Stimulated activated CD4-positive, alpha-beta T cell treated with anti-CD3 and anti-CD28 coated beads, Interleukin-1b, Interleukin-23, amount 100 ng/mL, for 48 hours (primary cell): ENCODE results near the gene IL22RA2.

ENCODE experiments used
- DNase-seq: peaks from one replicate; pipeline ENCODE4 v3.0.0-alpha.2; 2020

The IL22RA2 gene

DNA sequence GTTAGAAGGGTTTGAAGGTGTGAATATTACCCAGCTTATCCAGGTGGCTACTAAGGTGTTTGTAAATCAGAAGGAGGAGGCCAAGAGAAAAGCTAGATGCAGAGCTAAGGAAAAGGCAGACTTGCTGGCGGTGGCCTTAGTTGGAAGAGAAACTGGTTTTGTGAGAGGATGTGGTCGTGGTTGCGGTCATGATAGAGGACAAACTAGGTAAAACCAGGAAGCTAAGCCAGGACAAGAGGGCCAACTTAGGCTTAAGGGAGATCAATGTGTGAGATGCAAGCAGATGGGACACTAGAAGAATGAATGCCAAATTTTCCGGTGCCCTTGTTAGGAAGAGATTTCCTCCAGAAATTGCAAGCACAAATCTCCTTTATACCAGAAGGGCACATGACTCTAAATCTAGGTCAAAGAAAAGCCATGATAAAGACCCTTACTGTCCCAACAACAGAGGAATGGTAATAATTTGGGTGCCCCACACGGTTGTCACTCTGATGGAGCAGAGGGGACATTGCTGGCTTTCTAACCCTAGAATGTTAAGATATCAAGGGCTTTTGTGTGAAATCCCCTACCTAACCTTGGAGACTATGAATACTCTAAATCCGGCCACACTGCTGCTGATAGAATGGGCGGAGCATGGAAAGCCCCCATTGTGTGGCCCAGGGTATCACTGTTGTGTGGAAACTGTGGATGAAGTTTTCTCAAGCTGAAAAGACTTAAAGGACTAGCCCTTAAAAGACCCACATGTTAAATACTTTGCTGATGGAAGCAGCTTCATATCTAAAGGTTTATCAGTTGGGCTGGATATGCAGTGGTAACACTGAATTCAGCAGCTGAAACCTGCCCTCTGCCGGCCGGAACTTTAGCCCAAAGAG is 7.8 kb downstream of the IL22RA2 start:
- DNase-seq: no peak

DNA sequence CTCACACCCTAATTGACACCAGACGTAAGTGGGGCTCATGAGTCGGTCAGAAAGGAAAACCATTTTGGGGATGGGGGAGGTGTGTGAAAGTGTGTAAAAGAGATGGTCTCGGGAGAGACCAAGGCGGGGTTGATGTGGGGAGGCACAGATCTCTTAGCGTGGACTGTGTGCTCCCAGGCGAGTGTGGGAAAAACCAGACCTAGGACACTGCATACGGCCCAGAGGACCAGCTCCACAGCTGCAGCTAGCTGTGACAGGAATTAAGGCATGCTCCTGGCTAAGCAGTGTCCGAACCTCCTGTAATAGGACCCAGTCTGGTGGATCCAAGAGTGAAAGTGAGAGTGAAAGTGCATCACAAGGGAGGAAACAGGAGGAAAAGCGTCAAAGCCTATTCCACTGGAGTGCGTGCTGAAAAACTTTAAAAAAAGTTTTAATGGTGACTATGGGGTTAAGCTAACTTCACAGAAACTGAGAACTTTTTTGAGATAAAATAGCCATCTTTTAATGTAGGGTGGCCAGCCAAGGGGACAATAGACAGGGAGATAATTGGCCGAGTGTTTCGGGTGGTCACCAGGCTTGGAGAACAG is 9.6 kb downstream of the IL22RA2 start:
- DNase-seq: no peak

DNA sequence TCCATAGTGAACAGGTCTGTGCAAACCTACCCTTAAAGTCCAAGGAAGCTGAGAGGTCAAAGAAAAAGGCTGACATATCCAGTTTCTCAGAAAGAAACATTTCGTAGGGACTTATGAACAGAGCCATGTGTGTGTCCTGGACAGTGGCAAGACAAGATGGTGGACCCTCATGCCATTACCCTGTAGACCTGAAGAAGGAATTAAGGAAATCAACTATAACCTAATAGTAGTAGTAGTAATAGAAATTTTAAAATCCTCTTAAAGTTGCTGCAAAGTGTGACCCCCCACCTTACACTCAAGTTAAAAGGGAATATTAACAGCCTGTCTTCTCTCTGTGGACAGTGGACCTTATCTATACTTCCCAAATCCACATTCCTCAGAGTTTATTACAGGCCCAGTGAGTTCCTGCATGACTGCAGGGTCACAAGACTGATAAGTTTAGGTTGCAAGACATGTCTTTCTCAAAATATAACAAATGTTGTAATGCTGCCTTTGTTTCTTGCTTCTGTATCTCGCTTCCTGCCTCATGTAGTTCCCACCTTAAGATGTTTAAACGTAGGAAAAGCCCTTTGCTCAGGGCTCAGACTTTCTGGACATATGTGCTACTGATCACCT is 10.6 kb downstream of the IL22RA2 start:
- DNase-seq: no peak

- no peak for DNase-seq
Observed at GRCh38 chr6:137161949-137162348, 11.5 kb downstream of the IL22RA2 start.

DNA sequence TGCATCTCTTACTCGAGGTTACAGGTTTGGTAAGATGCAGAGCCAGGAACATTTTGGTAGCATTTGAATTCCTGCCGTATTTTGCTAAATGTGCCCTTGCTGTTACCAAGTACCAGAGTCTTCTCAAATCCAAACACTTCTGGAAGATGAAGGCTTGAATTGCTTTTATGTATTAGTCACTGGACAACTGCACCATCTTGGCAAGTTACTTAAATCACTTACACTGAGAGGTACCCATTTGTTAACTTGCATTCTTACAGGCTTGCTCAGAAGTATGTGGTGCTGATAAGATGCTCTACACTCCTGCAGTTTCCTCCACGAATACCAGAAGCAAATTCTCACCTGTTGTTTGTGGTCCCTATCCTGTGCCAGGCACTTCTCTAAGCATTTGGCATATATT is 12.7 kb downstream of the IL22RA2 start:
- no peak for DNase-seq

GRCh38 chr6:137159912-137160311 is 13.5 kb downstream of the IL22RA2 start:
- no peak for DNase-seq

DNA sequence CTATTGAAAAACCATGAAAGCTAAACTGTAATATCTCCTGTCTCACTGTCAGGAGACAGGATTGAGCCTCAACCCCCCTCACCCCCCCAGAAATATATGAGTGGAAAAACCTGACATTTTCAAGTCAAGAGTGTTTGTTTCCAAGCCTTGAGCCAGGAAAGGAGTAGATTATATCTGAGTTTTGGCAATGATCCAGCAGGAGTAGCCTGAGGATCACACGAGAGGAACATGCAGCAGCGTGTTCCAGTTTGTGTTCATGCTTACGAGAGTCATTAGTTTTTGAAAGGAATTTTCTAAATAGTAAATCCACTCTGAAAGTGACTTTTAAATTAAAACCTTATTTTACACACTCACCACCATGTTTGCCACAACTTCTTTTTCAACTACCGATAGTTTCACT is 15.8 kb downstream of the IL22RA2 start:
- no peak for DNase-seq

DNA sequence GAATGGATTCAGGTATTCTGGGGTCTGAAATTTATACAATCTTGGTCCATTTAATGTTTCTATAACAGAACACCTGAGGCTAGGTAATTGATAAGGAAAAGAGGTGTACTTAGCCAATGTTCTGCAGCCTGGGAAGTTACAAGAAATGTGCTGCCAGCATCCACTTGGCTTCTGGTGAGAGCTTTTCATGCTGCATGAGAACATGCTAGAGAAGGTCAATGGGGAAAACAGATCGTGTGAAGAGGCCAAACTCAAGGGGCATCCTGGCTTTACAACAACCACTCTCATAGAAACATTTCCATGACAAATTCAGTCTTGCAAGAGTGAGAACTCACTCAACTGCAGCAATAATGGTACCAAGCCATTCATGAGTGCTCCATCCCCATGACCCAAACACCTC is 16.8 kb downstream of the IL22RA2 start:
- no peak for DNase-seq

DNA sequence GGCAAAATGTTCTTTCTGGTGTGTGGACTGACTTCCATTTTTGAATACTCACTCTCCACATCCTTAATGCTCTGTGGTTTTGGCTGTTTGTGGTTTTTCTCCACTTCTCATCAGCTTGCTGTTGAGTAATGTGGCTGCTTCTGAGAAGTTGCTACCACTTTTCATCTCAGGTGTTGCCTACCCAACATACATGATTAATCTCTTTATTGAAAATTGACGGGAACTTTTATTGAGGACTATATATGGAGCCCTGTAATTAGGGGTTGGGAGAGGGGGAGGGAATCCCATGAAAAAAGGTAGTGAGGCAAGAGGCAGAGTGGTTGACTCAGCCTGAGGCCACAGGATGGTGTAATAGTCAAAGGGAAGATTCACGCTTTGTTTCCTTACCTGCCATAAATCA is 17.6 kb downstream of the IL22RA2 start:
- peak; percentile 48 for DNase-seq

DNA sequence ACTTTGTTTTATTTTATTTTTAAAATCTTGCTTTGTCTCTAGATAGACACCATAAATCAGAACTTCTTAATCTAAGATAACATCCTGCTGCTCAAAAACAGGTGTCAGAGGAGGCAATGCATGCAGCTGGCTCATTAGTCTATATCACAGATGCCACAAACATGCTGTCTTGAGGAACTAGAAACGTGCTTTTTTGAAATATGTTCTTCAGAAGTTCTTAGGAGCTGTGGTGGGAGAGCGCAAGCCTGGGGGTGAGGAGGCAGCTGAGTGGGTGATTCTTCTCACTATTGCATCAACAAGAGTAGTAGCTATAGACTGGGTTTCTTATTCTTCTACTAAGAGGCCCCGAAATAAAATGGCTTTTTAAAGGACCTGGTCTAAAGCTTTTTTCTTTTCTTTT is 23.4 kb downstream of the IL22RA2 start:
- DNase-seq: no peak

DNA sequence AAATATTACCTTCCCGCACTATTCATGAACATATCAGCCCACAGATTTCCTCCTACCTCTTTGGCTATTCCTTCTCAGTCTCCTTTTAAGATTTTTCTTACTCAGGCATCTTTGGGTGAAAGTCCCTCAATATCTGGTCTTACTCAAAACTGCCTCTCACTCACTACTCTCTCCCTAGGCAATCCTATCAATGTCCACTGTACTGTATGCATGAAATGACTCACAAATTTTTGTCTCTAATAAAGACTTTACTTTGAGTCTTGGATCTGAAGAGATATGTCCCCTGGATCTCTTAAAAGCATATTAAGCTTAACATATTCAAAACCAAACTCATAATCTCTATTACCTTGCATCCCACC is 24.4 kb downstream of the IL22RA2 start:
- no peak for DNase-seq

GRCh38 chr6:137148306-137149034 is 25.0 kb downstream of the IL22RA2 start:
- DNase-seq: no peak

GRCh38 chr6:137147195-137147594 is 26.2 kb downstream of the IL22RA2 start:
- DNase-seq: no peak

DNA sequence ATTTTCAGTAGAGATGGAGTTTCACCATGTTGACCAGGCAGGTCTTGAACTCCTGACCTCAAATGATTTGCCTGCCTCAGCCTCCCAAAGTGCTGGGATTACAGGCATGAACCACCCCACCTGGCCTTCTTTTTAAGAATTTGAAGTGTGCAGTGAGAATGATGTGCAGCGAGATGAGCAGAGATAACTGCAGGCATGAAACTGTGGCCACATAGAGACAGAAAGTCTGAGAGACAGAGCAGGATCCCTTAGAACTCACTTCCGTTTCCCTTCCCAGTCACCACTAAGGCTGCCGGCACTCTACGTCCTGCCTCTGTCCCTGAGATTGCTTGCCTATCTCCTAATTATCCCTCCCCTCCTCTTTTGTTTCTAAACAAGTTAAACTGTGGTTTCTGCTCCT is 27.2 kb downstream of the IL22RA2 start:
- no peak for DNase-seq

DNA sequence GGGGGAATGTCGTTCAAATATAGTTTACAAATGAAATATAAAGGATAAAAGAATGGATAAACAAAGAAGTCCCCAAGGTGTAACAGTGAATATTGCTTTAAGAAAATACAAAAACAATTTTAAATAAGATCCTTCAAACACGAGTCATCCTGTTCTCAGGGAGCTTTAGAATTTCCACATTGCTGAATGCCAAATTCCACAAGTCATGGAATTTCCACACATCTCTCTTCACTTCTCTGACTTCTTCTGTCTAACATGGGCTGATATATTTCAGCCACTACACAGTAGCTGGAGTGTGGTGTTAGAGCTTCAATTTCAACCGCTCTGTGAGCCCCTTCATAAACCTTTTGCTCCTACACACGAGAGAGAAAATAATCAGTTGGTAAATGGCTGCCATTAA is 28.0 kb downstream of the IL22RA2 start:
- no peak for DNase-seq

DNA sequence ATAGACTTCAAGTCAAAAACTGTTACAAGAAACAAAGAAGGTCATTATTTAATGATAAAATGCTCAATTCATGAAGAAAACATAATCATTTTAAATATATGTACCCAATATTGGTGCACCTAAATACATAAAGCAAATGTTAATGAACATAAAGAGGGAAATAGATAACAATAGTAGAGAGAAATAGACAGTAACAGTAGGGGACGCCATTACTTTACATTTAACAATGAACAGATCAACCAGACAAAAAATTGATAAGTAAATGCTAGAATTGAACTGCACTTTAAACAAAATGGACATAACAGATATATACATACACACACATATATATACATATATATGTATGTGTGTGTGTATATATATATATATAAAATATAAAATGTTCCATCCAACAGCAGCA is 37.4 kb downstream of the IL22RA2 start:
- DNase-seq: no peak

GRCh38 chr6:137134483-137134882 is 39.0 kb downstream of the IL22RA2 start:
- DNase-seq: no peak

DNA sequence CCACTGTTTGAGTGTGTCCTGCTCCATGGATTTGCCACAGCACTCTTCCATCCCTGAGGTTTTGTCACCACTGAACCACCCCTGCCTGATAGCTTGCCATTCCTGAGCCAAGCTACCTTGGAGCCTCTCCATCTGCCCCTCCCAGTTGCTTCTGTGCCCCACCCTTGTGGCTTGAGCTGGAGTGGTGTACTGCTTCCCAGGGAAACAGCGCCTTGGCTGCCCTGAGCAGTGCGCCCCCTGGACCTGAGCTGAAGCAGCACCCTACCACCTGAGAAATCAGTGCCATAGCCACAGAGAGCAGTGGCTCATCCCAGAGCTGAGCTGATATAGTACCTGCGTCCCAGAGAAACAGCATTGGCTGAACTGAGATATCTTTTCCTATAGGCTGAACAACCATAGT is 40.3 kb downstream of the IL22RA2 start:
- no peak for DNase-seq

DNA sequence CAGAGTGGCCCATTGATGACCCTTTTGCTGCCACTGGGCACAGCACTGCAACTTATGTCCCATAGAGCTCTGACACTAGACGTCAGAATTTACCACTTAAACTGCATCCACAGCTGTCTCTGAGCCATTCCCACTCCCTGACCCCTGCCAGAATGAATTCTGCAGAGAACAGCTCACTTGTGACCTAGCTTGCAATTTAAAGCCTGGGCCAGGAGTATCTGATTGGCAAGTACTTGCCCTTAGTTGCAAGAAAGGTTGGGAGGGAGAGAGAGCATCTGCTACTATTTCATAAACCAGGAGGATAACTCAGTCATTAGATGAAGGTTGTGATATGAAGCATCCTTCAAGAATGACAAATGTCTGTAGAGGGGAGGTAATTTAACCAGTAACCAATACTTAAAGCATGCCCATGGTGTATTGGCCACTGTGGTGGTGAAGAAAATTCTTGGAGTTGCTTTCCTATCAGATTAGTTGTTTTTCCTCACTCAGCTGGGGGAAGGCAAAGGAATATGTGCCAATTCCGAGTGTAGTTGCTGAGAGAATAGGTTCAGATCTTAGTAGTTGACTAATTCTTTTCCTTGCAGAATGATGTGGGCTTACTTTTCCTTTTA is 46.5 kb downstream of the IL22RA2 start:
- no peak for DNase-seq

GRCh38 chr6:137123078-137123477 is 50.4 kb downstream of the IL22RA2 start:
- DNase-seq: no peak

- no peak for DNase-seq
Observed at GRCh38 chr6:137122612-137123011, 50.8 kb downstream of the IL22RA2 start.

DNA sequence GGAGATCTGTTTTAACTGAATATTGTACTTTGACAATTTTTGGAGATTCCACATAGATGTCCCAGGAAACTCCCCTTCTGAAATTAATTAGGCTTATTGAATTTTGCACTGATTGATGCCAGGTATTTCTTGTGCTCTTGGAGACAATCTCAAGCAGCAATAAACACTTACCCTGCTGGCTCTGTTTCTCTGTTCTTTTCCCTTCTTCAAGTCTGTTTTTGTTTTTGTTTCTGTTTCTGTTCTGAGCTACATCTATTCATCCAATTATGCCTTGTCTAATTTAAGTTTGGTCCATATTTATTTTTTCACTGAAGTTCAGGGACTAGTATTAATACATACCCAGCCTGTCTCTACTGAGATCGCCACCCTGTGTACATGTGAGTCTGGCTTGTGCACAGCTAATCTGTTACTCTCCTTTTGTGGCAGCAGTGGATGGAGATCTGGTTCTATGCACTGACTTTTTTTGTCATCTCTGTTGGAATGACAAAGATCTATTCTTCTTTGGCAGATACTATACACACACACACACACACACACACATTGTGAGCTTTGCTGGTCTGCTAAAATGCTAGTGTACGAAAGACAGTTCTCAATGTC is 51.9 kb downstream of the IL22RA2 start:
- DNase-seq: no peak

DNA sequence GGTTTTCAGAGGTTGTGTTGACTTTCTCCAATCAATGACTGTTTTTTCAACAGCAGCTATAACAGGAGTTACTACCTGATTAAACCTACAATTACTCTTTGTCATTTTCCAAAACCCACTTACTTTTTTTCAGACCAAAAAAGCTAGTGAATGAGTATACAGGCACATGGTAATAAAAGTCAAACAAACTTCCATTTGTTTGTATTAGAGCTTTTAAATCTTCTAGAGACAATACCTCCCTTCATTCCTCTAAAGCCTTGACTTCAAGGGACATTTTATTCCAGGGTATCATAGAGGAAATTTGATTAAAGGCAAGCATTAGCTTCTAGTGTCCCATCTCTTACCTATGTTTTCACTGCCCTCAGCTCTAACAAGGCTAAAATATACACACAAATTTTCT is 52.7 kb downstream of the IL22RA2 start:
- no peak for DNase-seq
